ENCODE data around the gene LMAN2L. TPM values are rescaled to one million over a fixed set of nuclear protein-coding genes. Genes with fewer than 3 reads are reported as not detected.

The LMAN2L gene
- total RNA-seq, 2 experiments from 2014 or later, result 1.1 to 1.8 TPM

- no peaks in the 10 kb centered on the region for H3K4me1 ChIP-seq (ENCODE audit: insufficient read depth, low read length)
- ChIA-PET CTCF (no interaction called here), POLR2A (no interaction called here)
- H3K9me3 ChIP-seq (ENCODE audit: control insufficient read depth in 1 of 2, insufficient read depth in 1 of 2, low read length in 2 of 2), result no peaks in the 10 kb centered on the region
- DNase-seq (no peak), ATAC-seq (ENCODE audit: poor library complexity) (no peak)
- no peak overlapping the region for H3K4me3 Mint-ChIP-seq
- H3K27me3 ChIP-seq (ENCODE audit: control insufficient read depth in 1 of 2, insufficient read depth in 2 of 2, low read length in 2 of 2), result no peaks in the 10 kb centered on the region
- no peaks in the 10 kb centered on the region for H3K9me3 Mint-ChIP-seq
- H3K27ac Mint-ChIP-seq, result no peak overlapping the region
- no peak for TF ChIP-seq CTCF (IDR thresholded peaks at IDR 0.05)
- H3K27me3 Mint-ChIP-seq, result no peaks in the 10 kb centered on the region
- no peaks in the 10 kb centered on the region for H3K4me1 Mint-ChIP-seq (ENCODE audit: low read depth)
- H3K36me3 ChIP-seq (ENCODE audit: insufficient read depth, low read length), result peaks cover 15% of the 10 kb centered on the region
- no peak overlapping the region for H3K4me3 ChIP-seq (ENCODE audit: low read length)
- H3K36me3 Mint-ChIP-seq (ENCODE audit: low read depth), result peaks cover 56% of the 10 kb centered on the region
- intact Hi-C loops (cut with DNase I, micrococcal nuclease), result no loop called here
- H3K27ac ChIP-seq (ENCODE audit: low read depth in 1 of 2, low read length in 2 of 2), result no peak overlapping the region
Measured at GRCh38 chr2:96716388-96716787, 23.5 kb downstream of the LMAN2L start.

GRCh38 chr2:96715658-96716057 lies 24.2 kb downstream of the LMAN2L start:
- H3K27ac ChIP-seq (ENCODE audit: low read depth in 1 of 2, low read length in 2 of 2), result no peak overlapping the region
- intact Hi-C loops (cut with DNase I, micrococcal nuclease), result no loop called here
- Mint-ChIP-seq H3K36me3 (ENCODE audit: low read depth) (peaks cover 64% of the 10 kb centered on the region), H3K27ac (no peak overlapping the region), H3K9me3 (no peaks in the 10 kb centered on the region), H3K4me3 (no peak overlapping the region), H3K4me1 (ENCODE audit: low read depth) (no peaks in the 10 kb centered on the region), H3K27me3 (no peaks in the 10 kb centered on the region)
- ChIA-PET CTCF (no interaction called here), POLR2A (interaction anchor here (0.6 kb wide), 1 partner anchor 96 kb away, joined by 3 read pairs; no protein-coding TSS in a partner anchor)
- H3K9me3 ChIP-seq (ENCODE audit: control insufficient read depth in 1 of 2, insufficient read depth in 1 of 2, low read length in 2 of 2), result no peaks in the 10 kb centered on the region
- DNase-seq, result no peak
- ATAC-seq (ENCODE audit: poor library complexity), result no peak
- no peak overlapping the region for H3K4me3 ChIP-seq (ENCODE audit: low read length)
- no peaks in the 10 kb centered on the region for H3K4me1 ChIP-seq (ENCODE audit: insufficient read depth, low read length)
- H3K36me3 ChIP-seq (ENCODE audit: insufficient read depth, low read length), result peaks cover 22% of the 10 kb centered on the region
- no peak for TF ChIP-seq CTCF (IDR thresholded peaks at IDR 0.05)
- H3K27me3 ChIP-seq (ENCODE audit: control insufficient read depth in 1 of 2, insufficient read depth in 2 of 2, low read length in 2 of 2), result no peaks in the 10 kb centered on the region

GRCh38 chr2:96710985-96711384 lies 28.9 kb downstream of the LMAN2L start:
- H3K9me3 Mint-ChIP-seq, result no peaks in the 10 kb centered on the region
- TF ChIP-seq CTCF (IDR thresholded peaks at IDR 0.05), result no peak
- DNase-seq (no peak), ATAC-seq (ENCODE audit: poor library complexity) (no peak)
- no peaks in the 10 kb centered on the region for H3K4me1 Mint-ChIP-seq (ENCODE audit: low read depth)
- POLR2A ChIA-PET, result no interaction called here
- Histone ChIP-seq H3K4me3 (ENCODE audit: low read length) (no peak overlapping the region), H3K36me3 (ENCODE audit: insufficient read depth, low read length) (peaks cover 61% of the 10 kb centered on the region), H3K27me3 (ENCODE audit: control insufficient read depth in 1 of 2, insufficient read depth in 2 of 2, low read length in 2 of 2) (no peaks in the 10 kb centered on the region), H3K9me3 (ENCODE audit: control insufficient read depth in 1 of 2, insufficient read depth in 1 of 2, low read length in 2 of 2) (no peaks in the 10 kb centered on the region), H3K4me1 (ENCODE audit: insufficient read depth, low read length) (no peaks in the 10 kb centered on the region), H3K27ac (ENCODE audit: low read depth in 1 of 2, low read length in 2 of 2) (no peak overlapping the region)
- no peak overlapping the region for H3K4me3 Mint-ChIP-seq
- CTCF ChIA-PET, result no interaction called here
- no peak overlapping the region for H3K27ac Mint-ChIP-seq
- intact Hi-C loops (cut with DNase I, micrococcal nuclease), result no loop called here
- H3K36me3 Mint-ChIP-seq (ENCODE audit: low read depth), result peaks cover 90% of the 10 kb centered on the region
- H3K27me3 Mint-ChIP-seq, result no peaks in the 10 kb centered on the region
